ENCODE data around the gene IRF5. TPM values are rescaled to one million over a fixed set of nuclear protein-coding genes. Genes with fewer than 3 reads are reported as not detected.

The IRF5 gene
- total and polyA plus RNA-seq, 12 donors, result 0.83 to 25.9 (median 10.9) TPM

GRCh38 chr7:128892521-128893250 is 45.0 kb upstream of the IRF5 start:
- no peak for DNase-seq
- 83 to 94% (median 92%) methylated on average over 8 to 13 of the region's 13 CpGs for WGBS, 4 donors

GRCh38 chr7:128893251-128894100 is 44.3 kb upstream of the IRF5 start:
- no peaks in the 10 kb centered on the region for H3K9me3 ChIP-seq (replicated peaks in 1 of 3)
- intact Hi-C loops (cut with DNase I), result no loop called here
- 89 to 93% (median 91%) methylated on average over 14 to 23 of the region's 23 CpGs for WGBS, 4 donors
- TF ChIP-seq CTCF (IDR thresholded peaks at IDR 0.05), result no peak
- no peak for TF ChIP-seq POLR2A (IDR thresholded peaks at IDR 0.05)
- DNase-seq, result no peak
- no peak overlapping the region for H3K27ac ChIP-seq
- no peak overlapping the region for H3K4me3 ChIP-seq
- H3K27me3 ChIP-seq, result peaks cover 12% of the 10 kb centered on the region
- H3K4me1 ChIP-seq (replicated peaks in 1 of 2), result no peaks in the 10 kb centered on the region
- no peaks in the 10 kb centered on the region for H3K36me3 ChIP-seq (replicated peaks in 1 of 2)

More at GRCh38 chr7:128892521-128893250, 45.0 kb upstream of the IRF5 start:
- Histone ChIP-seq H3K27me3 (peaks cover 12% of the 10 kb centered on the region), H3K27ac (no peak overlapping the region), H3K4me3 (no peak overlapping the region), H3K4me1 (replicated peaks in 1 of 2) (no peaks in the 10 kb centered on the region), H3K36me3 (replicated peaks in 1 of 2) (no peaks in the 10 kb centered on the region), H3K9me3 (replicated peaks in 1 of 3) (no peaks in the 10 kb centered on the region)
- no peak for TF ChIP-seq CTCF (IDR thresholded peaks at IDR 0.05)
- no peak for TF ChIP-seq POLR2A (IDR thresholded peaks at IDR 0.05)
- intact Hi-C loops (cut with DNase I), result no loop called here

GRCh38 chr7:128894101-128894440 is 43.7 kb upstream of the IRF5 start:
- Histone ChIP-seq H3K27me3 (peaks cover 12% of the 10 kb centered on the region), H3K27ac (no peak overlapping the region), H3K4me1 (replicated peaks in 1 of 2) (no peaks in the 10 kb centered on the region), H3K36me3 (replicated peaks in 1 of 2) (no peaks in the 10 kb centered on the region), H3K4me3 (no peak overlapping the region), H3K9me3 (replicated peaks in 1 of 3) (peaks cover 0 to 2% (median 0%) of the 10 kb centered on the region in 3 donors)
- DNase-seq, result no peak
- TF ChIP-seq POLR2A (IDR thresholded peaks at IDR 0.05) (no peak), CTCF (IDR thresholded peaks at IDR 0.05) (no peak)
- intact Hi-C loops (cut with DNase I), result no loop called here
- WGBS, 4 donors, result 89 to 95% (median 93%) methylated on average over 4 to 6 of the region's 6 CpGs

- H3K4me3 ChIP-seq, result no peak overlapping the region
- peaks cover 0 to 14% (median 0%) of the 10 kb centered on the region in 3 donors for H3K9me3 ChIP-seq (replicated peaks in 1 of 3)
- intact Hi-C loops (cut with DNase I), result no loop called here
- DNase-seq, result no peak
- 69 to 93% (median 75%) methylated on average over 3 of the region's 3 CpGs for WGBS, 4 donors
- peaks cover 12% of the 10 kb centered on the region for H3K27me3 ChIP-seq
- H3K4me1 ChIP-seq (replicated peaks in 1 of 2), result no peaks in the 10 kb centered on the region
- H3K27ac ChIP-seq, result no peak overlapping the region
- TF ChIP-seq POLR2A (IDR thresholded peaks at IDR 0.05) (no peak), CTCF (IDR thresholded peaks at IDR 0.05) (no peak)
- no peaks in the 10 kb centered on the region for H3K36me3 ChIP-seq (replicated peaks in 1 of 2)
These were observed 42.4 kb upstream of the IRF5 start for GRCh38 chr7:128895320-128895719.
